ENCODE measurements around the gene ELF5. TPM values are rescaled to one million over a fixed set of nuclear protein-coding genes. Genes with fewer than 3 reads are reported as not detected.

The ELF5 gene
- total and polyA plus RNA-seq, 2 experiments from 2014 or later = not detected

- no peaks in the 10 kb centered on the region for H3K9me3 ChIP-seq (ENCODE audit: low read depth)
- no peaks in the 10 kb centered on the region for H3K36me3 ChIP-seq (ENCODE audit: low read depth)
- no peak overlapping the region for H2AFZ ChIP-seq
- no peak overlapping the region for H3K9ac ChIP-seq
- no peaks in the 10 kb centered on the region for H3K79me2 ChIP-seq (ENCODE audit: insufficient read depth)
- H3K27ac ChIP-seq = no peak overlapping the region
- H3K4me1 ChIP-seq (ENCODE audit: insufficient read depth) = no peaks in the 10 kb centered on the region
- no peaks in the 10 kb centered on the region for H3K9me2 ChIP-seq (ENCODE audit: insufficient read depth)
- H3K4me2 ChIP-seq (ENCODE audit: unreplicated experiment) = no peak overlapping the region
- H3K4me3 ChIP-seq = no peak overlapping the region
- in situ Hi-C loops (cut with MboI) = no loop called here
- no peak for DNase-seq
- TF ChIP-seq EZH2phosphoT487 (IDR thresholded peaks at IDR 0.05; ENCODE audit: insufficient read depth, low read depth) (no peak), EZH2 (IDR thresholded peaks at IDR 0.05; ENCODE audit: insufficient read depth, poor library complexity, severe bottlenecking) (no peak)
- WGBS, 2 experiments (ENCODE audit: low coverage in 1 of 2, low lambda C conversion rate in 2 of 2, missing lambda C conversion rate in 2 of 2) = 57 to 60% methylated on average over 2 of the region's 2 CpGs
- H3F3A ChIP-seq (ENCODE audit: insufficient read depth) = no peaks in the 10 kb centered on the region
- peaks cover 45% of the 10 kb centered on the region for H3K27me3 ChIP-seq (replicated peaks; ENCODE audit: insufficient read depth)
- H4K20me1 ChIP-seq (ENCODE audit: insufficient read depth) = no peaks in the 10 kb centered on the region
Observed at GRCh38 chr11:34528072-34528471, 14.5 kb upstream of the ELF5 start.

GRCh38 chr11:34525888-34526657 is 12.5 kb upstream of the ELF5 start:
- H3K27ac ChIP-seq = no peak overlapping the region
- no peak overlapping the region for H3K4me2 ChIP-seq (ENCODE audit: unreplicated experiment)

GRCh38 chr11:34525098-34525497 is 11.5 kb upstream of the ELF5 start:
- Histone ChIP-seq H4K20me1 (ENCODE audit: insufficient read depth) (no peaks in the 10 kb centered on the region), H2AFZ (no peak overlapping the region), H3K4me3 (no peak overlapping the region), H3K36me3 (ENCODE audit: low read depth) (no peaks in the 10 kb centered on the region), H3K9ac (no peak overlapping the region), H3K4me2 (ENCODE audit: unreplicated experiment) (no peak overlapping the region), H3K9me2 (ENCODE audit: insufficient read depth) (no peaks in the 10 kb centered on the region), H3F3A (ENCODE audit: insufficient read depth) (no peaks in the 10 kb centered on the region), H3K79me2 (ENCODE audit: insufficient read depth) (no peaks in the 10 kb centered on the region), H3K27me3 (replicated peaks; ENCODE audit: insufficient read depth) (peaks cover 23% of the 10 kb centered on the region), H3K9me3 (ENCODE audit: low read depth) (no peaks in the 10 kb centered on the region), H3K27ac (no peak overlapping the region), H3K4me1 (ENCODE audit: insufficient read depth) (no peaks in the 10 kb centered on the region)
- TF ChIP-seq EZH2 (IDR thresholded peaks at IDR 0.05; ENCODE audit: insufficient read depth, poor library complexity, severe bottlenecking) = no peak
- no peak for TF ChIP-seq EZH2phosphoT487 (IDR thresholded peaks at IDR 0.05; ENCODE audit: insufficient read depth, low read depth)
- WGBS, 2 experiments (ENCODE audit: low coverage in 1 of 2, low lambda C conversion rate in 2 of 2, missing lambda C conversion rate in 2 of 2) = 64 to 72% methylated on average over 4 of the region's 4 CpGs
- in situ Hi-C loops (cut with MboI) = no loop called here
- DNase-seq = no peak

More at GRCh38 chr11:34525888-34526657, 12.5 kb upstream of the ELF5 start:
- Histone ChIP-seq H3K4me3 (no peak overlapping the region), H4K20me1 (ENCODE audit: insufficient read depth) (no peaks in the 10 kb centered on the region), H2AFZ (no peak overlapping the region), H3K79me2 (ENCODE audit: insufficient read depth) (no peaks in the 10 kb centered on the region), H3K9ac (no peak overlapping the region), H3K36me3 (ENCODE audit: low read depth) (no peaks in the 10 kb centered on the region), H3K9me3 (ENCODE audit: low read depth) (no peaks in the 10 kb centered on the region), H3K9me2 (ENCODE audit: insufficient read depth) (no peaks in the 10 kb centered on the region), H3K27me3 (replicated peaks; ENCODE audit: insufficient read depth) (peaks cover 29% of the 10 kb centered on the region), H3K4me1 (ENCODE audit: insufficient read depth) (no peaks in the 10 kb centered on the region), H3F3A (ENCODE audit: insufficient read depth) (no peaks in the 10 kb centered on the region)
- 69 to 71% methylated on average over 9 of the region's 9 CpGs for WGBS, 2 experiments (ENCODE audit: low coverage in 1 of 2, low lambda C conversion rate in 2 of 2, missing lambda C conversion rate in 2 of 2)
- DNase-seq = no peak
- in situ Hi-C loops (cut with MboI) = no loop called here
- TF ChIP-seq EZH2 (IDR thresholded peaks at IDR 0.05; ENCODE audit: insufficient read depth, poor library complexity, severe bottlenecking) (no peak), EZH2phosphoT487 (IDR thresholded peaks at IDR 0.05; ENCODE audit: insufficient read depth, low read depth) (no peak)

GRCh38 chr11:34524696-34525095 is 11.1 kb upstream of the ELF5 start:
- Histone ChIP-seq H3K9me2 (ENCODE audit: insufficient read depth) (no peaks in the 10 kb centered on the region), H3K9ac (no peak overlapping the region), H3K4me3 (no peak overlapping the region), H3K27ac (no peak overlapping the region), H3K4me2 (ENCODE audit: unreplicated experiment) (no peak overlapping the region), H3F3A (ENCODE audit: insufficient read depth) (no peaks in the 10 kb centered on the region), H3K4me1 (ENCODE audit: insufficient read depth) (no peaks in the 10 kb centered on the region), H3K79me2 (ENCODE audit: insufficient read depth) (no peaks in the 10 kb centered on the region), H3K36me3 (ENCODE audit: low read depth) (no peaks in the 10 kb centered on the region), H2AFZ (no peak overlapping the region), H4K20me1 (ENCODE audit: insufficient read depth) (no peaks in the 10 kb centered on the region), H3K9me3 (ENCODE audit: low read depth) (no peaks in the 10 kb centered on the region), H3K27me3 (replicated peaks; ENCODE audit: insufficient read depth) (peaks cover 19% of the 10 kb centered on the region)
- in situ Hi-C loops (cut with MboI) = no loop called here
- 65 to 71% methylated on average over 12 of the region's 12 CpGs for WGBS, 2 experiments (ENCODE audit: low coverage in 1 of 2, low lambda C conversion rate in 2 of 2, missing lambda C conversion rate in 2 of 2)
- TF ChIP-seq EZH2phosphoT487 (IDR thresholded peaks at IDR 0.05; ENCODE audit: insufficient read depth, low read depth) (no peak), EZH2 (IDR thresholded peaks at IDR 0.05; ENCODE audit: insufficient read depth, poor library complexity, severe bottlenecking) (no peak)
- no peak for DNase-seq
